ENCODE results near the gene THSD7B. TPM values are rescaled to one million over a fixed set of nuclear protein-coding genes. Genes with fewer than 3 reads are reported as not detected.

THSD7B gene
- polyA plus RNA-seq, 1 donor from 2014 or later = 0.46 TPM

DNA sequence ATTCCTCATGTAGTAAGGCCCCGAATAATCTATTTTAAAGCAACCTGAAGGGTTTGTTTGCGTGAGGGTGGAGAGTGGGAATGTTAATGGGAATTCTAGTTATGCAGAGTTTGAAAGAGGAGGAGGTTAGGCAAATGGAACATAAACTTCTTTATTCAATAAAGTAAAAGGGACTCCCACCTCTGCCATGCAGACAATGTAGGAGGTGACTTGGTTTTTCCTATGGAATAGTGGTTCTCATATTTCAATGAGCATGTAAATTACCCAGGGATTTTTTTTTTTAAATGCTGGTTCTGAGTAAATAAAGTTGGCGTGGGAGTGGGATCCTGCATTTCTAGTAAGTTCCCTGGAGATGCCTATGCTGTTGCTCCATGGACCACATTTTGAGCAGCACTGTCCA, 367.9 kb downstream of the THSD7B start:
- no peak overlapping the region for H3K4me3 ChIP-seq (ENCODE audit: low read length)
- H2AFZ ChIP-seq (ENCODE audit: low read depth, low read length) = no peak overlapping the region

GRCh38 chr2:137138263-137138662, 372.9 kb downstream of the THSD7B start:
- Histone ChIP-seq H3K9me3 (ENCODE audit: low read length) (no peaks in the 10 kb centered on the region), H3K9me2 (ENCODE audit: insufficient read depth, low read length) (no peaks in the 10 kb centered on the region), H3K9ac (ENCODE audit: low read length) (no peak overlapping the region), H3K4me2 (ENCODE audit: low read length) (no peak overlapping the region), H3K27ac (ENCODE audit: low read length) (no peak overlapping the region), H2AFZ (ENCODE audit: low read depth, low read length) (no peak overlapping the region), H3K4me3 (ENCODE audit: low read length) (no peak overlapping the region), H3K27me3 (ENCODE audit: insufficient read depth, low read depth, low read length) (no peaks in the 10 kb centered on the region), H3K36me3 (ENCODE audit: insufficient read depth, low read length) (no peaks in the 10 kb centered on the region), H3K79me2 (replicated peaks; ENCODE audit: insufficient read depth, low read length) (no peaks in the 10 kb centered on the region), H4K20me1 (ENCODE audit: insufficient read depth) (no peaks in the 10 kb centered on the region), H3F3A (ENCODE audit: insufficient read depth, low read length, poor library complexity, severe bottlenecking) (no peaks in the 10 kb centered on the region)
- TF ChIP-seq POLR2AphosphoS5 (IDR thresholded peaks at IDR 0.05) = no peak
- TF ChIP-seq, protein P1, sequence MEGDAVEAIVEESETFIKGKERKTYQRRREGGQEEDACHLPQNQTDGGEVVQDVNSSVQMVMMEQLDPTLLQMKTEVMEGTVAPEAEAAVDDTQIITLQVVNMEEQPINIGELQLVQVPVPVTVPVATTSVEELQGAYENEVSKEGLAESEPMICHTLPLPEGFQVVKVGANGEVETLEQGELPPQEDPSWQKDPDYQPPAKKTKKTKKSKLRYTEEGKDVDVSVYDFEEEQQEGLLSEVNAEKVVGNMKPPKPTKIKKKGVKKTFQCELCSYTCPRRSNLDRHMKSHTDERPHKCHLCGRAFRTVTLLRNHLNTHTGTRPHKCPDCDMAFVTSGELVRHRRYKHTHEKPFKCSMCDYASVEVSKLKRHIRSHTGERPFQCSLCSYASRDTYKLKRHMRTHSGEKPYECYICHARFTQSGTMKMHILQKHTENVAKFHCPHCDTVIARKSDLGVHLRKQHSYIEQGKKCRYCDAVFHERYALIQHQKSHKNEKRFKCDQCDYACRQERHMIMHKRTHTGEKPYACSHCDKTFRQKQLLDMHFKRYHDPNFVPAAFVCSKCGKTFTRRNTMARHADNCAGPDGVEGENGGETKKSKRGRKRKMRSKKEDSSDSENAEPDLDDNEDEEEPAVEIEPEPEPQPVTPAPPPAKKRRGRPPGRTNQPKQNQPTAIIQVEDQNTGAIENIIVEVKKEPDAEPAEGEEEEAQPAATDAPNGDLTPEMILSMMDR (IDR thresholded peaks at IDR 0.05; ENCODE audit: poor library complexity, severe bottlenecking) = no peak
- no peak for TF ChIP-seq RAD21 (conservative IDR thresholded peaks at IDR 0.05)
- TF ChIP-seq REST (IDR thresholded peaks at IDR 0.05; ENCODE audit: borderline replicate concordance) = no peak
- no peak for TF ChIP-seq MXI1 (conservative IDR thresholded peaks at IDR 0.05; ENCODE audit: poor library complexity, severe bottlenecking)
- TF ChIP-seq SMC3 (conservative IDR thresholded peaks at IDR 0.05; ENCODE audit: poor library complexity) = no peak
- no peak for TF ChIP-seq EZH2 (IDR thresholded peaks at IDR 0.05; ENCODE audit: borderline replicate concordance, insufficient read depth, low read length, poor library complexity, severe bottlenecking)
- TF ChIP-seq TAF1 (IDR thresholded peaks at IDR 0.05; ENCODE audit: low read depth) = no peak
- no peak for TF ChIP-seq EP300 (conservative IDR thresholded peaks at IDR 0.05; ENCODE audit: poor library complexity, severe bottlenecking)

More for the DNA sequence above, 367.9 kb downstream of the THSD7B start:
- Histone ChIP-seq H3K27ac (ENCODE audit: low read length) (no peak overlapping the region), H3K36me3 (ENCODE audit: insufficient read depth, low read length) (no peaks in the 10 kb centered on the region), H3K27me3 (ENCODE audit: insufficient read depth, low read depth, low read length) (no peaks in the 10 kb centered on the region), H3F3A (ENCODE audit: insufficient read depth, low read length, poor library complexity, severe bottlenecking) (no peaks in the 10 kb centered on the region), H3K79me2 (replicated peaks; ENCODE audit: insufficient read depth, low read length) (no peaks in the 10 kb centered on the region), H4K20me1 (ENCODE audit: insufficient read depth) (no peaks in the 10 kb centered on the region), H3K4me2 (ENCODE audit: low read length) (no peak overlapping the region), H3K9me3 (ENCODE audit: low read length) (no peaks in the 10 kb centered on the region), H3K9me2 (ENCODE audit: insufficient read depth, low read length) (no peaks in the 10 kb centered on the region), H3K9ac (ENCODE audit: low read length) (no peak overlapping the region)
- TF ChIP-seq MXI1 (conservative IDR thresholded peaks at IDR 0.05; ENCODE audit: poor library complexity, severe bottlenecking) = no peak
- TF ChIP-seq POLR2AphosphoS5 (IDR thresholded peaks at IDR 0.05) = no peak
- no peak for TF ChIP-seq SMC3 (conservative IDR thresholded peaks at IDR 0.05; ENCODE audit: poor library complexity)
- no peak for TF ChIP-seq EZH2 (IDR thresholded peaks at IDR 0.05; ENCODE audit: borderline replicate concordance, insufficient read depth, low read length, poor library complexity, severe bottlenecking)
